GM21423 (cell line): ENCODE measurements around the gene HMSD.

Experiments
- ATAC-seq: cut with Tn5 transposase; IDR thresholded peaks from one replicate; pipeline ENCODE4 v1.9.1; 2021; ENCODE audit warnings: mild to moderate bottlenecking, moderate library complexity; ENCODE audit not compliant: unreplicated experiment

The HMSD gene

GRCh38 chr18:63986885-63987284, 37.8 kb downstream of the HMSD start:
- ATAC-seq: no peak

DNA sequence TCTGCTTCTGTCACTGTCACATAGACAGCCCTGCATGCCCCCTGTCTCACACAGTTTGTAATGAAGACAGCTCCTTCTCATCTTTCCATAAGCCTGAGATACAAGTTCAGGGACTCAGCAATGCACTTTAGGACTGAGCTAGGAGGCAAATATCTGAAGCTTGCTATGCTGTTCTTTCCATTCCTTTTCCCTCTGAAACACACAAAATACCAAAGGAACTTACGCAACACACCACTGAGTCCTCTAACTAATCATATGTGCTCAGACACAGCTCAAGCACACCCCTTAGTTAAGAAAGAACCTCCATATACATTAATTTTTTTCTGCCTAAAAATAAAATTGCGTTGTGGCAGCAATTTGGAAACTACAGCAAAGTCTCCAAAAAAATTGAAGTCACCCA, 38.6 kb downstream of the HMSD start:
- ATAC-seq: no peak

GRCh38 chr18:63992751-63993150, 43.6 kb downstream of the HMSD start:
- no peak for ATAC-seq

DNA sequence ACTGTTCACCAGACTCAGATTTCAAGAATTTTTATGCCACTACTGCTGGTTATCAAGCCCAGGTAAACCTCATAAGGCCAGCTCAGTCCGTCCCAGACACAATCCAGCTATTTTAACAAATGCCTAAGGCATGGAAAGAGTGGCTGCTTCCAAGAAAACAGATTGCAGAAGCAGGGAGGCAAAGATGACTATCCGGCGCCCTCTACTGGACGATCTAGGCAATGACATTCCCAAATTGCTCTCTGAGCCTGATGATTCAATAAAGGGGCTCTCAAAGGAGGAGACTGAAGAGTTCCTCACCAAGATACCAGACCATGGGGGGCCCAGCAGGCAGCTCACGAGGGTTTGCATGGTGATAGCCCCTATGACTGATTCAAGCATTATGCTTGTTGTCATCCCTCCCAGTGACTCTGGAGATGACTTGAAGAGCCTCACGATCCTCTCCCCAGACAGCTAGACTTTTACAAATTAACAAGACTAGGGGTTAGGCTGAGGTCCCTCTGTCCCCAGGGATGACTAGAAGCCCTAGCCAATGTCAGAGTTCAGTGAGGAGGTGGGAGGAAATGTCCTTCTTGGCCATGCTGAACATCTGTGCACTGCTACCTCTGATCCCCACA, 45.8 kb downstream of the HMSD start:
- ATAC-seq: peak; percentile 45

DNA sequence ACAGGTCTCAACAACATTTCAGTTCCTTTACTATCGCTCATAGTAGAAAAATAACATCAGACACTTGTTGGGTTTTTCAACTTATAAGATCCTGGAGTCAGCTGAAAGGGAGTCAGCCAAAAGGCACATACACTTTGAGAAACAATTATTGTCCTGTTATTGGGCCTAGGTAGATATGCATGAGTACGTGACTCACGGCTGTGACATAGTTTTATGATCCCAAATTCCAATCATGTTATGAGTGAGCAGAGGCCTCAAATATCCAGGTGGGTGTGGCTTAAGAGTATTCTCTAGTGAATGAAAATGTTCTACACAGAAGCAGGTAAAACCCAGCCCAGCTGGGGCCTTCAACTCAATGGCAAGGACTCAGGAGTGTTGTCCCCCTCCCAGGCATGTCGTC, 47.9 kb downstream of the HMSD start:
- ATAC-seq: no peak

DNA sequence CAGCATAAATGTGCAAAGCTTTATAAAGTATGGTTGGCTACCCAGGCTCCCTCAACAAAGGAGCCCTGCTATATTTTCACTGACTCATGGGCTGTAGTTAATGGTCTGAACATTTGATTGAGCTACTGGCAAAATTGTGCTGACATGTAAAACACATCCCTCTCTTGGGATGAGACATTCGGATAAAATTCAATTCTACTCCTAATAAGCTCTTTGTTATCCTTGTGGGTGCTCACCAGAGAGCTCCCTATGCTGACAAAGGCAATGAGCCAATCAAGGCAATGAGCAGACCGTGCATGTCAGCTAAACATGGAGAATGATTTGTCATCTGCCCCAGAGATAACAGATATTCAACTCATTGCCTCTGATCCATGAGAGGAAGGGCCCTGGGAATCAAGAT, 48.5 kb downstream of the HMSD start:
- ATAC-seq: no peak

- no peak for ATAC-seq
These were observed 50.8 kb downstream of the HMSD start for GRCh38 chr18:63999871-64000270.

DNA sequence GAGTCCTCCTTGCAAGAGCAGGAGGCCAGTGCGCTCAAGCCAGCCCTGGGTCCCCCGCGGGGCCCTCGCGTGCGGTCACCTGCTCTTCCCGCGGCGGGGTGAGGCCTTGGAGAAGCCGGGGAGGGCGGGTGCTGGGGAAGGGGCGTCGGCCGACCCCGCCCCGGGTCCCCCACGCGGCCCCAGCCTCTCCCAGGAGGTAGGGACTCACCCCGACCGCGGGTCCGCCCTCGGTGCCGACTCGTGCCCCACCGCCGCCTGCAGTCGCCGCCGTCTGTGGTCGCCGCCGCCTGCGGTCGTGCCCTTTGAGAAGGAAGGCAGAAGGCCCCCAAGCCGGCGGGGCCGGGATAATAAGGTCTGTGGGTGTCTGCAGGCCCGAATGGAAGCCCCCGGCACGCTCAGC, 53.5 kb downstream of the HMSD start:
- ATAC-seq: no peak

DNA sequence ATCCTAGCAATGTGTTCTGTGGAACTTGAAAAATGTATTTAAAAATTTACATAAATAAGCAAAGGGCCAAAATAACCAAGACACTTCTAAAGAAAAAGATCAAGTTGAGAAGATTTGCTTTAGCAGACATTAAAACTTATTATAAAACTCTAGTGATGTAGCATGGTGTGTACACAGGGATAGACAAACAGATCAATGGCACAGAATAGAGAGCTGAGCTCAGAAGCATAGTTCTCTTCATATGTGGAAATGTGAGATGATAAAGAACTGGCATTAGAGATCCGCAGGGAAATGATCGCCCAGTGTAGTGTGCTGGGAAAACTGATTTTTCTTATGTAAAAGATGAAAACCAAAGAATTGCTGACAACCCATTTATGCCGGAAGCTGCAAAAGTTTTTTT, 60.2 kb downstream of the HMSD start:
- ATAC-seq: no peak
